Measurements from ENCODE around the gene CRABP1.

CRABP1 gene

GRCh38 chr15:78390242-78390641 is 50.1 kb downstream of the CRABP1 start:
- no peak for DNase-seq (ENCODE audit: low spot score)
- in situ Hi-C loops (cut with MboI; ENCODE audit: low sequenced_read_pairs, unreplicated experiment) = no loop called here
- no peak for TF ChIP-seq CTCF (IDR thresholded peaks at IDR 0.05; ENCODE audit: borderline replicate concordance, control extremely low read depth, extremely low read depth, insufficient read depth, missing control alignments)

- TF ChIP-seq CTCF (IDR thresholded peaks at IDR 0.05; ENCODE audit: borderline replicate concordance, control extremely low read depth, extremely low read depth, insufficient read depth, missing control alignments) = no peak
- in situ Hi-C loops (cut with MboI; ENCODE audit: low sequenced_read_pairs, unreplicated experiment) = no loop called here
- DNase-seq (ENCODE audit: low spot score) = no peak
Observed at GRCh38 chr15:78390826-78391225, 50.7 kb downstream of the CRABP1 start.

GRCh38 chr15:78391781-78392180 is 51.6 kb downstream of the CRABP1 start:
- DNase-seq (ENCODE audit: low spot score) = no peak
- no peak for TF ChIP-seq CTCF (IDR thresholded peaks at IDR 0.05; ENCODE audit: borderline replicate concordance, control extremely low read depth, extremely low read depth, insufficient read depth, missing control alignments)
- in situ Hi-C loops (cut with MboI; ENCODE audit: low sequenced_read_pairs, unreplicated experiment) = no loop called here

GRCh38 chr15:78392430-78392829 is 52.3 kb downstream of the CRABP1 start:
- TF ChIP-seq CTCF (IDR thresholded peaks at IDR 0.05; ENCODE audit: borderline replicate concordance, control extremely low read depth, extremely low read depth, insufficient read depth, missing control alignments) = no peak
- in situ Hi-C loops (cut with MboI; ENCODE audit: low sequenced_read_pairs, unreplicated experiment) = no loop called here
- no peak for DNase-seq (ENCODE audit: low spot score)

GRCh38 chr15:78393137-78393536 is 53.0 kb downstream of the CRABP1 start:
- TF ChIP-seq CTCF (IDR thresholded peaks at IDR 0.05; ENCODE audit: borderline replicate concordance, control extremely low read depth, extremely low read depth, insufficient read depth, missing control alignments) = no peak
- no peak for DNase-seq (ENCODE audit: low spot score)
- in situ Hi-C loops (cut with MboI; ENCODE audit: low sequenced_read_pairs, unreplicated experiment) = no loop called here

GRCh38 chr15:78394026-78394425 is 53.9 kb downstream of the CRABP1 start:
- no peak for TF ChIP-seq CTCF (IDR thresholded peaks at IDR 0.05; ENCODE audit: borderline replicate concordance, control extremely low read depth, extremely low read depth, insufficient read depth, missing control alignments)
- in situ Hi-C loops (cut with MboI; ENCODE audit: low sequenced_read_pairs, unreplicated experiment) = no loop called here
- no peak for DNase-seq (ENCODE audit: low spot score)

Measured in GM13976 (cell line).